Activated CD8-positive, alpha-beta memory T cell treated with anti-CD3 and anti-CD28 coated beads for 24 hours (primary cell): ENCODE measurements around the gene FNIP1.
"Not testable (repeated sequence)": the region's sequence is repeated elsewhere in the genome, so short reads cannot be mapped to it uniquely, and the experiment has no call there.

Experiments used
- DNase-seq: peaks from one replicate; pipeline ENCODE4 v3.0.0-alpha.2; 2020

FNIP1 gene

DNA sequence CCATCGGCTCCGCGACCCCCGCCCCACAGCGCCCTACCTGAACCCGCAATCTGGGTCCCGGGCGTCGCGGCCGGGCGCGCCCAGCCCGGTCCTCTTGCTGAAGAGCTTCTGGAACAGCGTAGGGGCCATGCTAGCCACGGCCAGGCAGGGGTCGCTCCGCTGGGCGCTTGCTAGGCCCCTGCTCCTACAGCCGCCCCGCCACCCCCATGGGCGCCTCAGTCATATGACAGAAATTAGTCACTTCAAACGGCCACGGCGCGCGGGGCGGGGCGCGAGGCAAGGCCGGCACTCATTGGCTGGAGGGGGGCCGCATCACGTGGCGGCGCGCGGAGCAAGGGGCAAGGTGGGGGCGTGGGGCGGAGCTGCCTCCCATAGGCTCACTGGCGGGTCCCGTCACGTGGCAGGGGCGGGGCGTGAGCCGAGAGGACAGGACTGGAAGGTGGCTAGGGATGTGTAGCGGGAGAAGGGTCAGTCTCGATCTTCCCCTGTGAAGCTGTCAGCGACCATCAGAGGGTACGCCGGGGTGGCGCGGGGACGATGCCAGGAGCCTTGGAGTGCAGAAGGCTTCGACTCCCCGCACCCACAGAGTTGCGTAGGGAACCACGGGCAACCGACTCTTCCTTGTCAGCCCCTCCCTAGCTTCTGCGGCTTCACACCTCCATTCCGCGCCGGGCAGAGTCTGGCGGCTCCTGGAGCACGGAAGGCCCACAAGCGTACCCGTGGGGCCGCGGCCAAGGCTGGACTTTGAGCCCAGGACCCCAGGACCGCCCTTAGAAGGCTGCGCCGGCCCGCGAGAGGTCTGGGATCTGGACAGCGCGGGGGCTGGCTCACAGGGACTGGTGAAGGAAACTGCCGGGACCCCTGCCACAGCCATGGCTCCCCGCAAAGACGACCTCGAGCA, at the start of gene FNIP1:
Gene FNIP1 (minus strand): TSS at position 225 of the 901 bp plus-strand sequence. CDS start 96 bp downstream, at position 129.
- DNase-seq = peak; percentile 99

DNA sequence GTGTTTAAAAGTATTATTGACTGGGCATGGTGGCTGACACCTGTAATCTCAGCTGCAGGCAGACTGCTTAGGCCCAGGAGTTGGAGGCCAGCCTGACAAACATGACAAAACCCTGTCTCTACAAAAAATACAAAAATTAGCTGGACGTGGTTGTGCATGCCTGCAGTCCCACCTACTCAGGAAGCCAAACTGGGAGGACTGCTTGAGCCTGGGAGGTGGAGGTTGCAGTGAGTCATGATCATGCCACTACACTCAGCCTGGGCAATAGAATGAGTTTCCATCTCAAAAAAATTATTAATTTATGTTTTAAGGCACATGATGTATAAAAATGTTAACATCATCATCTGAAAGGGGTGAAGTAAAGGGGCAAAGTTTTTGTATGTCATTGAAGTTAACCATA, 49.7 kb upstream of the FNIP1 start:
- DNase-seq = no peak

DNA sequence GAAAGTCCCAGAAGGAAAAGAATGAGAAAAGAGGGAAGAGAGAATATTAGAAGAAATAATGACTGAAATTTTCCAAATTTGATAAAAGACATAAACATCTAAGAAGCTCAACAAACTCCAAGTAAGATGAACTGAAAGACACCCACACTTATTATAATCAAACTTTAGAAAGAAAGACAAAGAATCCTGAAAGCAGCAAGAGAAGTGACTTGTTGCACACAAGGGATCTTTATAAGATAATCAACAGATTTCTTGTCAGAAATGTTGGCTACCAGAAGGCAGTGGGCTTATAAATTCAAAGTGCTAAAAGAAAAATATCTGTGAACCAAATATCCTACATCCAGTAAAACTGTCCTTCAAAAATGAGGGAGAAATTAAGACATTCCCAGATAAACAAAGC, 49.0 kb upstream of the FNIP1 start:
- no peak for DNase-seq

DNA sequence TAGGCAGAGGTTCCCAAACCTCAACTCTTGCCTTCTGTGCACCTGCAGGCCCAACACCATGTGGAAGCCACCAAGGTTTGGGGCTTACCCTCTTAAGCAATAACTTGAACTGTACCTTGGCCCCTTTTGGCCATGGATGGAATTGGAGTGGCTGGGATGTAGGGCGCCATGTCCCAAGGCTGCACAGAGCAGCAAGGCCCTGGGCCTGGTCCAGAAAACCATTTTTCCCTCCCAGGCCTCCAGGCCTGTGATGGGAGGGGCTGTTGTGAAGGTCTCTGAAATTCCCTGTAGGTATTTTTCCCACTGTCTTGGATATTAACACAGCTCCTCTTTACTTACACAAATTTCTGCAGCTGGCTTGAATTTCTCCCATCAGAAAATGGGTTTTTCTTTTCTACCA, 46.2 kb upstream of the FNIP1 start:
- not testable (repeated sequence) for DNase-seq

DNA sequence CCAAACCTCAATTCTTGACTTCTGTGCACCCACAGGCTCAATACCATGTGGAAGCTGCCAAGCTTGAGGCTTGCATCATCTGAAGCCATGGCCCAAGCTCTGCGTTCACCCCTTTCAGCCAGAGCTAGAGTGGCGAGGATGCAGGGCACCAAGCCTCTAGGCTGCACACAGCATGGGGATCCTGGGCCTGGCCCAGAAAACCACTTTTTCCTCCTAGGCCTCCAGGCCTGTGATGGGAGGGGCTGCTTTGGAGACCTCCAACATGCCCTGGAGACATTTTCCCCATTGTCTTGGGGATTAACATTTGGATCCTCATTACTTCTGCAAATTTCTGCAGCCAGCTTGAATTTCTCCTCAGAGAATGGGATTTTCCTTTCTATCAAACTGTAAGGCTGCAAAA, 35.9 kb upstream of the FNIP1 start:
- DNase-seq = not testable (repeated sequence)

DNA sequence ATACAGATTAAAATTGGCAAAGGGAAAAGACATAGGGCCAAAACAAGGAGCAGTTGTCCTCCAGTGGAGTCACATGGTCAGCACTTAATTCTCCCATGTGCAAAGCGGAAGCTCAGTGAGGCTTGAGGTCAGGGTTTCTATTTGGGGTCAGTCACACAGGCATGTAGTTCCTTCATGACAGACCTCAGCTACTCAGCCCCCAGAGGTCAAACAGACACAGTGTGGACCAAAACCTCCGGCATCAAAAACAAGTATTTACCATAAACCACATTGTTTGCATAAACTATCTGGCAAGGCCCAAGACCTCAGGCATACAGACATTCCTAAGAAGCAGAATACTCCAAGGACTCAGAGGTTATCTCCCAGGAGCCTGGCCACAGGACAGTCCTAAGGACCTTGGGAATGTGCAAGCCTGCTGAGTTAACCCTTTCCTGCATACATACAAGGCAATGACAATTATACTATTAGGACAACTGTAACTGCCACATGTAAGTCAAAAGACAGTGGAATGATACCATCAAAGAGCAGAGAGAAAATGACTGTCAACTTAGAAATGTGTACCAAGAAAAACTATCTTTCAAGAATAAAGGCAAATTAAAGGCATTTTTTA, 28.7 kb upstream of the FNIP1 start:
- DNase-seq = no peak

DNA sequence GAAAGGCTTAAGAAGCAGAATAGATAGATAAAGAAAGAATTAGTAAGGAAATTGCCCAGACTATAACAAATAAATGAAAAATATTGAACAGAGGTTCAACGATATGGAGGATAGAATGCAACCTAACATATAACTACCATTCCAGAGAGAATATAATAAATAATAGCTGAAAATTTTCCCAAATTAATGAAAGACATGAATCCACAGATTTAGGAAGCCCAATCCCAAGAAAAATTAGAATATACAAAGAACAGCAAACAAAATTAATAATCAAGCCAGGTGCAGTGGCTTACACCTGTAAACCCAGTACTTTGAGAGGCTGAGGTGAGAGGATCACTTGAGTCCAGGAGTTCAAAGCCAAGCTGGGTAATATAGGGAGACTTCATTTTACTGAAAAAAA, 27.8 kb upstream of the FNIP1 start:
- no peak for DNase-seq

DNA sequence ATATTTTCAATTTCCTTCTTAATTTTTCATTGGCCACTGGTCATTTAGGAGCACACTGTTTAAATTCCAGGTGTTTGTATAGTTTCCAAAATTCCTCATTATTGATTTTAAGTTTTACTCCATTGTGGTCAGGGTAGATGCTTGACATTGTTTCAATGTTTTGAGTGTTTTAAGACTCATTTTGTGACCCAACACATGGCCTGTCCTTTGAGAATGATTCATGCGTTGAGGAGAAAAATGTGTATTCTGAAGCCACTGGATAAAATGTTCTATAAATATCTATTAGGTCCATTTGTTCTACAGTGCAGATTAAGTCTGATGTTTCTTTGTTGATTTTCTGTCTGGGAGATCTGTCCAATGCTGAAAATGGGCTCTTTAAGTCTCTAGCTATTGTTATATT, 24.4 kb upstream of the FNIP1 start:
- DNase-seq = no peak

DNA sequence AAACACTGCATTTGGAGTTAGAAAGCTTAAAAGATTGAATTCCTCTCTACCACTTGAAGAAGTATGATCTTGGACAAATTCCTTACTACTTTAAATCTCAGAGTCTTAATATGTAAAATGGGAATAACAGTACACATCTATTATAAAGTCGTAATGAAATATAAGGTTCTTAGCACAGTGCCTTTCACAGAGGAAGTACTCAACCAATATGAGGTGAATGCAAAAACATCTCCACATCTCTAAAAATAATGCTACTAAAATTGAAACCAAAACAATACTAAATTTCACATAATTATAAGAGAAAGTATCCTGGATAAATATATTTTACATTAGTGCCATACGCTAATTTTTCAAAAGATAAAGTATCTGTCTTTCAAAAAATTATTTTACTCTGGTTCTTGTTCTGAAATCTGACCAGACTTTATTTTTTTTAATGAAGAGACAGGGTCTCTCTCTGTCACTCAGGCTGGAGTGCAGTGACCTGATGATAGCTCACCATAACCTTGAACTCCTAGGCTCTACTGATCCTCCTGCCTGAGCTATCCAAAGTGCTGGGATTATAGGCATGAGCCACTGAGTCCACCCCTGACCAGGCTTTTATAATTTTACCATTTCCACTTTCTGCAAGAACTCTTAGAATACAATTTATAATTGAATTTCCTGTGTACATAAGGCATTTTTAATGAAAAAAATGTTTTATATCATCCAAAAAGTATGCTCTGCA, 21.3 kb upstream of the FNIP1 start:
- no peak for DNase-seq

DNA sequence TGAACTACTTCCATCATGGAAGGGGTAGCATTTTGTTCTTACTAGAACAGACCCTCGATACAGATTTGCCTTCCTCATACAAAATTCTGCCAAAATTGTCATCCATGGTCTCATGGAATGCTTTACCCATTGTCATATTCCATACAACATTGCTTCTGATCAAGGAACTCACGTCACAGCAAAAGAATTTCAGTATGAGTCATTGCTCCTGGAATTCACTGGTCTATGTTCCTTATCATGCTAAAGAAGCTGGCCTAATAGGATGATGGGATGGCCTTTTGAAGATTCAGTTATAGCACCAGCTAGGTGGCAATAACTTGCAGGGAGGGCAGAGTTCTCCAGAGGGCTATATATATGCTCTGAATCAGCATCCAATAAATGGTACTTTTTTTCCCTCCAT, 18.2 kb upstream of the FNIP1 start:
- DNase-seq = no peak

DNA sequence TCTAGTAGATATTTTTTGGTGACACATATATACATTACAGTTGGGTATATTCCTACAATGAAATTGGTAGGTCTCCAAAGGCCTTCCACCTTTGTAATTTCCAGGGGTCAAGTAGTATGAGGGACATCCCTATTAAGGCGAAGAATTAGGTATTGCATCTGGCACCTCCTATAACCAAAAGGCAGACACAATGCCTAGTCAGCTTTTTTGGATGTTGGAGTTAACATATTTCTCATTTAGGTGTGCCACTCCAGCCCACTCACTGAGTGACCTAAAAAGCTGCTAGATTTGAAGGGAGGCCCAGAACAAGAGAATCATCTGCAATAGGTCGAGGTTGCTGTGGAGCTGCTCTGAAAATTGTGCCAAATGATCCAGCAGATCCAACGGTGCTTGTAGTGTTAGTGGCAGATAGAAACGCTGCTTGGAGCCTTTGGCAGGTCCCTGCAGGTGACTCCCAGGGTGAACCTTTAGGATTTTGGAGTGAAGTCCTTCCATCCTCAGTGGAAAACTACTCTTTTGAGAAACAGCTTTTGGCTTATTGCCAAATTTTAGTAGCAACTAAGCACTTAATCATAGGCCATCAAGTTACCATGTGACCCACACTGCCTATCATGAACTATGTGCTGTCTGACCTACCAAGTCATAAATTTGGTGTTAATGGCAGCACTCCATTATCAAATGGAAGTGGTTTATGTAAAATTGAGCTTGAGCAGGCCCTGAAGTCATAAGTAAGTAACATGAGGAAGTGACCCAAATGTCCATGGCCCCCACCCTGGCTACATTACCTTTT, 15.7 kb upstream of the FNIP1 start:
- DNase-seq = no peak

DNA sequence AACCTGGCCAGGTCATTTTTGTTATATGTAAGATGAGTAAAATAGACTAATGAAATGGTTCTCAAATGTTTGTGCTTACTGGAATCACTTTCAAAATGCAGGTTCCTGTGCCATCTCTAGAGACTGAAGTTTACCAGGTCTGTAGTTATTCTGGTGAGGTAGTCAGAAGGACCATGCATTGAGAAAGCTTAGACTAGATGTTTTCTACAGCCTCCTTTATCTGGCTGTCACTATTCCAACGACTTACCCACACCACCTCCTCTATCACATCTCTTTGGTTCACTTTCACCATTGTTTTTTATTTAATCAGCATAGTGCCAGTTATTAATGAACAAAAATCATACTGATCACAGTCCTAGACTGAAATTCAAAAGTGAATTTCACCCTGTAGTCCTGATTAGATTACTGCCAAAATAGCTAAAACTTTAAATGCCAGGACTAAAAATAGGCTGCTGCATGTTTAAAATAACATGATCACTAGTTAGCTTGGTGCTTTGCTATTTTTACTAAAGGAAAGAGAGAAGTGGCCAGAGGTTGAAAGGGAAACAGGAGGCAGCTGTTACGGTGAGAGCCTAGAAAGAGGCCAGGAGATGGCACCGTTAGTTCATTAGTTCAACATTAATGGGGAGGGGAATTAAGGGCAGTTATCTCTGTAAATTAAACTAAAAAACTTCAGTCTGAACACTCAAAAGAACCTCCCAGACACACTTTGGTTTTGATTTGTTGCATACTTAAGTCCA, 13.9 kb upstream of the FNIP1 start:
- no peak for DNase-seq

DNA sequence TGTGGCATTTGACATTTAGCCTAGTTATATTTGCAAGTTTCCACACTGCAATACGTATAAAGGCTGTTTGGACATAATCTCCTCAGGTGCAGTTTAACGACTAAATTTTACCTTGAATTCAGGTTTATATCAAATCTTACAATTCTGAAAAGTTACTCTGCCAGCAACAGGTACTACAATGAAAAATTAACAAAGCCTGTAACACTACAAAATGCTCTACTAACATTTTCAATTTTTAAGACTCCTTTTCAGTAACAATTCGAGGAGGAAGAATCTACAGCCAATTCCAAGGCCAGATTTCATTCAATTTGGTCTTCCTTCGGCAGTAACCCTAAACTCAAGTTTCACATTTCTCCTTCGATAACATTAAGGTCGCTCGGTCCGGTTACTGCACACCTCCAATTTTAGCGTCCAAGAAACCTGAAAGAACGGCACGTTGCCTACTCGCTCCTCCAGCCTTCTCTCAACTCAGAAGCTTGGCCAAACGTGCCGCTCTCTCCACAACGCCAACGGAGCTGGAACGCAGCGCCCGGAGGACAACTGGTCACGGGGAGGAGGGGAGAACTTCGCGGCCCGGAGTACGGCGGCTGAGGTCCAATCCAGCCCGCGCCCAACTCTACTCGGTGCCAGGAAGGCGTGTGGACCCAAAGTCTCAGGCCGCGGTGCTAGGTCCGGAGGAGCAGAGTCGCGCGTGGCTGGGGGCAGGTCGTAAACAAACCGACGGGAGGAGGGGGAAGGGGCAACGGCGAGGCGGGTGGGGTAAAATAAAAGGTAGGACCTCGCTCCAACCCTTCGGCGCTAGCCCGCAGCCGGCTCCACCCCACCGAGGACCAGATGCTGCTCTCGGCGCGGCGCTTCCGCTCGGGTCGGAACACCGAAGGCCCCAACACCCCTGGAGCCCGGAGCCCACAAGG, 681 bp downstream of the FNIP1 start:
- peak; percentile 74 for DNase-seq

DNA sequence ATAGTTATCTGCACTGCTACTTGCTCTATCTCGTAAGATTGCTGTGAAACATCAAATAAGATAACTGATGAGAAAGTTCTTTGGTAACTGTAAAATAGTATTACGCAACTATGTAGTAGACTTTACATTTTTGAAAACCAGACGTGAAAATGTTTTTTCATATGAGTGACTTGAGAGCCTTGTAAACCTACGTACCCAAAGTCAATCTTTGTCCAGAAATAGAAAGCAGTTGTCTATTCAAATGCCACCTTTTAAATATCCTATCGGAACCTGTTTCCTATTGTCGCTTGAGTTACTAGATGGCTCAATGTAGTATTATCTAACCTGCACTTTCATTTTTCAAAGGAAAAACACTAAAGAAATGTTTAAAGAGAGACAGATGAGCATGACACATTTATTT, 1.6 kb downstream of the FNIP1 start:
- no peak for DNase-seq

DNA sequence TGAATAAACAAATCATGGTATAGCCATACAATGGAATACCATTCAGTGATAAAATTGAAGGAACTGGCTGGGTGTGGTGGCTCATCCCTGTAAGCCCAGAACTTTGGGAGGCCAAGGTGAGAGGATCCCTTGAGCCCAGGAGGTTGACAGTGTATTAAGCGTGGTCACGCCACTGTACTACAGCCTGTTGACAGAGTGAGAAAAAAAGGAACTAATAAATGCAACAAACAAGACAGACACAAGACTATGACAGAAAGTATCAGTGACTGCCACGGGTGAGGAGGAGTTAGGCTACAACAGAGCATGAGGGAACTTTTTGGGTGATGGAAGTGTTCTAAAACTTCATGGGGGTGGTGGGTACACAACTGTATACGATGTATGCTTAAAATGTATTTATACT, 2.2 kb downstream of the FNIP1 start:
- no peak for DNase-seq

DNA sequence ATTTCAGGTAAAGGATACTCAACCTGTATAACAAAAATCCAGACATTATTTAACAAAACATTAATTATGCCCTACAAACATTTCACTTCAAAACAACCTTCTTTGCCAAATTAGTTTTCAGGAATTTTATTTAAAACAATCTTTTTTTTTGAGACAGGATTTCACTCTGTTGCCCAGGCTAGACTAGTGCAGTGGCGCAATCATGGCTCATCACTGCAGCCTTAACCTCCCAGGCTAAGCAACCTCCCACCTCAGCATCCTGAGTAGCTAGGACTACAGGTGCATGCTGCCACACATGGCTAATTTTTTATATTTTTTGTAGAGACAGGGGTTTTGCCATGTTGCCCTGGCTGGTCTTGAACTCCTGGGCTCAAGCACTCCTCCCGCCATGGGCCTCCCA, 3.9 kb downstream of the FNIP1 start:
- no peak for DNase-seq

DNA sequence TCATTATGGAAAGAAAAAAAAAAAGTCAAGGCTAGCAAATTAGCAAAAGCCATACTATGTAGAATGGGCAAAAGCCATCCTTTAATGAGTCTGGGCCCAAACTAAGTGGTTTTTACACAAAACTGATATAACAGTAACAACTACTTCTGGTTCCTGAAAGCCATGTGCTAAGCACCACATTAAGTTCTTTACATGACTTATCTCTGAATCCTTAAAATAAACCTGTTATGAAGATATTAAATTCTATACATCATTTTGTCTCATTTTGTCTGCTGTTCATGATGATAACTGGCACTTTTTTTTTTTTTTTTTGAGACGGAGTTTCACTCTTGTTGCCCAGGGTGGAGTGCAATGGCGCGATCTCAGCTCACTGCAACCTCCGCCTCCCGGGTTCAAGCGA, 5.0 kb downstream of the FNIP1 start:
- no peak for DNase-seq

DNA sequence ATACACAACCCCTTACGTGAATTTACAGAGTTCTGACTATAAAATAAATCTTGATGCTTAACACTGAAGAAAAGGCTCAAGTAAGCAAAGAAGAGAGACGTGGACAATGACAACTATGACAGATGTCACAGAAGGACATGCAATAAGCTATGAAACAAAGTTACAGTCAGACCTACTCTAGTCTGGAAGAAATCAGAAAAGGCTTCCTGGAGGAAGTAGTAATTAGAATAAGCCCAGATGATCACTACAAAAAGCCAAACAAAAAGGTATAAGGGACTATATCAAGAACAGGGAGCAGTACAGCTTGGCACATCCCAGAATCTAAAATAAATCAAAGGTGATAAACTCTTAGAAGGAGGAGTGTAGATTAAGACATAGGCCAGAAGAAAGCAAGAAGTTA, 6.3 kb downstream of the FNIP1 start:
- no peak for DNase-seq

DNA sequence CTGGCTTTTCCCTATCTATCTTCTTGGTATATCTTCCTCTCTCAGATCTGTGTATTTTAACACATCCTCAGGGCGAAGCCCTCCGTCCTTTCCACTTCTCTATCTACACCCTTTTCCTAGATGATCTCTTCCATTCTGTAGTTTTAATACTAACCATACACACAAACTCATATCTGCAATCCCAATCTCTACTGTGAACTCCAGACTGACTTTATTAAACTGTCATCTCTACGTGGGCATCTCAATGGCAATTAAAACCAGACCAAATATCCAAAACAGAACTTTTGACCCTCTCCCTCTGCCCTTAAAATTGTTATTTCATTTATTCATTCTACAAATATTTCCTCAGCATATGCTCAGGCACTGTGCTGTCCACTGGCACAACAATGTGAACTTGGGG, 7.1 kb downstream of the FNIP1 start:
- DNase-seq = no peak

DNA sequence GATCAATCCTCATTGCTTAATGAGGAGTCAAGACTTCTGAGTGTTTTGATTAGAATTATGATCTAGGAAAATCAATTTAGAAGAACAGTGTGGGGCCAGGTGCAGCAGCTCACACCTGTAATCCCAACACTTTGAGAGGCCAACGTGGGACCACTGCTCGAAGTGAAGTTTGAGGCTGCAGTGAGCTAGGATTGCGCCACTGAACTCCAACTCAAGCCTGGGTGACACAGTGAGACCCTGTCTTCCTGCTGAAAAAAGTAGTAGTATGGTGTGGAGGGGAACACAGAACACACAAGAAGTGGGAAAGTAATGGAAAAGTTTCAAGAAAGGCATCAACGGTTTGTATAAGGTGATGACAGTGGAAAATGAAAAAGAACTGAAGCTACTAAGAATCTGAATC, 9.1 kb downstream of the FNIP1 start:
- no peak for DNase-seq
